ENCODE data around the gene ANKS3. TPM values are rescaled to one million over a fixed set of nuclear protein-coding genes. Genes with fewer than 3 reads are reported as not detected.

Gene ANKS3
- total and polyA plus RNA-seq, 2 experiments from 2014 or later, result 22.5 to 24.9 TPM

DNA sequence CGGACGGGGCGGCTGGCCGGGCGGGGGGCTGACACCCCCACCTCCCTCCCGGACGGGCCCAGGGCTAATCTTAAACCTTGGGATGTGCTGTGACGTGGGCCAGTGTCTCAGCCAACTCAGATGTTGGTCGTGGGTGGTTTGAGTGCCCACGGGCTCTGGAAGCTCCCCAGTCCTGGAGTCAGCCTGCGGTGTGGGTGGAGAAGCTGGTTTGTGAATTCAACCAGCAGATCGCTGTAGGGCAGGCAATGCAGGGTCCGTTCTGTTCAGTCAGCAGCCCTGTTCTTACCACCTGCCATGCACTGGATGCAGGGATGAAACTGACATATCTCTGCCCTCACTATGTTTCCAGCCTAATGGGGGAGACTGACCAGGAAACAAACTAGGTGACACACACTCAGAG lies 40.9 kb upstream of the ANKS3 start:
- no peak overlapping the region for H3K27ac ChIP-seq (ENCODE audit: low read depth)
- H3K36me3 Mint-ChIP-seq (ENCODE audit: low read depth), result peaks cover 8% of the 10 kb centered on the region; the same call in 2 of the 3 replicates
- H3K9me3 Mint-ChIP-seq, result peaks cover 3% of the 10 kb centered on the region; the same call in 2 of the 3 replicates

More for the DNA sequence above, 40.9 kb upstream of the ANKS3 start:
- Mint-ChIP-seq H3K4me3 (no peak overlapping the region), H3K4me1 (0 out of 3 replicates have a peak, but pooled peaks cover 2% of the 10 kb centered on the region), H3K27me3 (ENCODE audit: insufficient read depth, low read depth, poor library complexity) (peaks cover 9% of the 10 kb centered on the region), H3K27ac (no peak overlapping the region)
- H3K27me3 ChIP-seq (ENCODE audit: insufficient read depth), result no peaks in the 10 kb centered on the region
- H3K4me2 ChIP-seq, result no peak overlapping the region
- no peak overlapping the region for H3K4me3 ChIP-seq
- DNase-seq (ENCODE audit: low spot score), result no peak
- no peaks in the 10 kb centered on the region for H4K20me1 ChIP-seq (replicated peaks; ENCODE audit: insufficient read depth)
- H3K9me2 ChIP-seq (ENCODE audit: insufficient read depth), result no peaks in the 10 kb centered on the region
- H3F3A ChIP-seq (replicated peaks; ENCODE audit: low read depth), result no peaks in the 10 kb centered on the region
- H3K79me2 ChIP-seq (replicated peaks; ENCODE audit: insufficient read depth), result no peaks in the 10 kb centered on the region
- no peaks in the 10 kb centered on the region for H3K36me3 ChIP-seq (ENCODE audit: insufficient read depth)
- TF ChIP-seq NANOG (IDR thresholded peaks at IDR 0.05; ENCODE audit: borderline replicate concordance) (no peak), JUNB (IDR thresholded peaks at IDR 0.05; ENCODE audit: unreplicated experiment) (no peak), CREB1 (CRISPR knock-in tag; IDR thresholded peaks at IDR 0.05; ENCODE audit: low read depth) (no peak), REST (IDR thresholded peaks at IDR 0.05; ENCODE audit: unreplicated experiment) (no peak), EZH2 (IDR thresholded peaks at IDR 0.05; ENCODE audit: low read depth, unreplicated experiment) (no peak), ZNF114 (CRISPR knock-in tag; IDR thresholded peaks at IDR 0.05) (no peak)
- TF ChIP-seq, protein P1, sequence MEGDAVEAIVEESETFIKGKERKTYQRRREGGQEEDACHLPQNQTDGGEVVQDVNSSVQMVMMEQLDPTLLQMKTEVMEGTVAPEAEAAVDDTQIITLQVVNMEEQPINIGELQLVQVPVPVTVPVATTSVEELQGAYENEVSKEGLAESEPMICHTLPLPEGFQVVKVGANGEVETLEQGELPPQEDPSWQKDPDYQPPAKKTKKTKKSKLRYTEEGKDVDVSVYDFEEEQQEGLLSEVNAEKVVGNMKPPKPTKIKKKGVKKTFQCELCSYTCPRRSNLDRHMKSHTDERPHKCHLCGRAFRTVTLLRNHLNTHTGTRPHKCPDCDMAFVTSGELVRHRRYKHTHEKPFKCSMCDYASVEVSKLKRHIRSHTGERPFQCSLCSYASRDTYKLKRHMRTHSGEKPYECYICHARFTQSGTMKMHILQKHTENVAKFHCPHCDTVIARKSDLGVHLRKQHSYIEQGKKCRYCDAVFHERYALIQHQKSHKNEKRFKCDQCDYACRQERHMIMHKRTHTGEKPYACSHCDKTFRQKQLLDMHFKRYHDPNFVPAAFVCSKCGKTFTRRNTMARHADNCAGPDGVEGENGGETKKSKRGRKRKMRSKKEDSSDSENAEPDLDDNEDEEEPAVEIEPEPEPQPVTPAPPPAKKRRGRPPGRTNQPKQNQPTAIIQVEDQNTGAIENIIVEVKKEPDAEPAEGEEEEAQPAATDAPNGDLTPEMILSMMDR (conservative IDR thresholded peaks at IDR 0.05; ENCODE audit: low read depth in 2 of 2), result no peak
- no peak for ATAC-seq
- H2AFZ ChIP-seq, result no peak overlapping the region
- no peaks in the 10 kb centered on the region for H3K4me1 ChIP-seq (ENCODE audit: insufficient read depth)
